ENCODE measurements around the gene PTGIS.

PTGIS gene

GRCh38 chr20:49592120-49592519 lies 24.2 kb upstream of the PTGIS start:
- DNase-seq = no peak
- no peaks in the 10 kb centered on the region for H3K36me3 ChIP-seq (replicated peaks)
- no peaks in the 10 kb centered on the region for H3K27me3 ChIP-seq (replicated peaks)
- in situ Hi-C loops (cut with HindIII; ENCODE audit: low pct_ligation_motif_present, low sequenced_read_pairs) = no loop called here
- TF ChIP-seq, protein P1, sequence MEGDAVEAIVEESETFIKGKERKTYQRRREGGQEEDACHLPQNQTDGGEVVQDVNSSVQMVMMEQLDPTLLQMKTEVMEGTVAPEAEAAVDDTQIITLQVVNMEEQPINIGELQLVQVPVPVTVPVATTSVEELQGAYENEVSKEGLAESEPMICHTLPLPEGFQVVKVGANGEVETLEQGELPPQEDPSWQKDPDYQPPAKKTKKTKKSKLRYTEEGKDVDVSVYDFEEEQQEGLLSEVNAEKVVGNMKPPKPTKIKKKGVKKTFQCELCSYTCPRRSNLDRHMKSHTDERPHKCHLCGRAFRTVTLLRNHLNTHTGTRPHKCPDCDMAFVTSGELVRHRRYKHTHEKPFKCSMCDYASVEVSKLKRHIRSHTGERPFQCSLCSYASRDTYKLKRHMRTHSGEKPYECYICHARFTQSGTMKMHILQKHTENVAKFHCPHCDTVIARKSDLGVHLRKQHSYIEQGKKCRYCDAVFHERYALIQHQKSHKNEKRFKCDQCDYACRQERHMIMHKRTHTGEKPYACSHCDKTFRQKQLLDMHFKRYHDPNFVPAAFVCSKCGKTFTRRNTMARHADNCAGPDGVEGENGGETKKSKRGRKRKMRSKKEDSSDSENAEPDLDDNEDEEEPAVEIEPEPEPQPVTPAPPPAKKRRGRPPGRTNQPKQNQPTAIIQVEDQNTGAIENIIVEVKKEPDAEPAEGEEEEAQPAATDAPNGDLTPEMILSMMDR (IDR thresholded peaks at IDR 0.05; ENCODE audit: low read depth, low read length, missing control alignments) = no peak
- H3K4me3 ChIP-seq (ENCODE audit: low read depth, low read length) = no peak overlapping the region
- H3K27ac ChIP-seq = no peak overlapping the region

DNA sequence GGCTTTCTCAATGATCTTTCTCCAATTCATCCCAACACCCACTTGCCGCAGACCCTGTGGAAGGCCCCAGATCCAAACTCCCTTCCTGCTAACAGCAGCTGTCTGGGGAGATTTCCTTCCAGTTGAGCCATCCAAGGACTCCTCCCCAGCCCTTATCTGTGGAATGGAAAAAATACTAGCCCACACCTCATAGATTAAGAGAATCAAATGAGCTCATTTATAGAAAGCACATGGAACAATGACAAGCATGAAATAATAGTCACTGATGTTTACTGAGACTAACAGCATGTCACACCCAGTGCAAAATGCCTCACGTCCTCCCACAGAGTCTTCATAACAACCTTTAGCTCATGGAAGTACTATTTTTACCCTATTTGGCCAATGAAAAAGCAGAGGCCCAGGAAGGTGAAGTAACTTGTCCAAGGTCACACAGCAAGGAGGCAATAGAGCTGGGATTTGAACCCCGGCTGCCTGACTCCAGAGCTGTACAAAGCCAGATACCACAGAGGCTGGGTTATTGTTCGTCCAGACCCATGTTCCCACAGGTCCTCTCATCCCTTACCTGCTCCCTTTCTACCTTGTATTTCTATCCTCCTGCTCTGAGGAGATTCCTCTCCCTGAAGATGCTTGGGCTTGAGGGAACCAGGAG lies 23.4 kb upstream of the PTGIS start:
- Histone ChIP-seq H3K27ac (peak overlapping the region; percentile 44), H3K36me3 (replicated peaks) (no peaks in the 10 kb centered on the region), H3K27me3 (replicated peaks) (no peaks in the 10 kb centered on the region), H3K4me3 (ENCODE audit: low read depth, low read length) (no peak overlapping the region)
- in situ Hi-C loops (cut with HindIII; ENCODE audit: low pct_ligation_motif_present, low sequenced_read_pairs) = no loop called here
- peak; percentile 47 for DNase-seq
- TF ChIP-seq, protein P1 (IDR thresholded peaks at IDR 0.05; ENCODE audit: low read depth, low read length, missing control alignments) = no peak

DNA sequence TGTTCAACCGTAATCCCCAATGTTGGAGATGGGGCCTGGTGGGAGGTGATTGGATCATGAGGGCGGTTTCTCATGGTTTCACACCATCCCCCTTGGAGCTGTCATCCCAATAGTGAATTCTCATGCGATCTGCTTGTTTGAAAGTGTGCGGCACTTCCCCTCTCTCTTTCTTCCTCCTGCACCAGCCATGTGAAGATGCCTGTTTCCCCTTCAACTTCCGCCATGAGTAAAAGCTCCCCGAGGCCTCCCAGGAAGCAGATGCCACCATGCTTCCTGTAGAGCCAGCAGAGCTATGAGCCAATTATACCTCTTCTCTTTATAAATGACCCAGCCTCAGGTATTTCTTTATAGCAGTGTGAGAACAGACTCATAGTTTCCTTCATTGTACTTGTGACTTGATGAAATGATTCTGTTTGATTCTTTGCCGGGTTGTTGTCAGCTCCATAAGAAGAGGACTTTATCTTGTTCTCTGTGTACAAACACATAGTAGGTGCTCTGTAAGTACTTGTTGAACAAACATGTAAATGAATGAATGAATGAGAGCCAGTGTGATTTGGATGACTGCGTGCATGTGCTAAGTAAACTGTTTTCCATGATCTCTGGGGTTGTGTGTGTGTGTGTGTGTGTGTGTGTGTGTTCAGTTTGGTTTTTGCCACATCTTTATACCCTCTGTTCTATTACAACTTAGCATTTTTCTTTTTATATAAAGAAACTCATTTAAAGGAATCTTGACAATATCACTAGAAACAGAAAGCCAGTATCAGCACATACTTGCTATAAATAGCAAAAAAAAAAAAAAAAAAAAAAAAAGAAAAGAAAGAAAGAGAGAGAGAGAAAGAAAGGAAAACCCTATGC lies 22.5 kb upstream of the PTGIS start:
- TF ChIP-seq, protein P1 (IDR thresholded peaks at IDR 0.05; ENCODE audit: low read depth, low read length, missing control alignments) = no peak
- Histone ChIP-seq H3K36me3 (replicated peaks) (no peaks in the 10 kb centered on the region), H3K27me3 (replicated peaks) (no peaks in the 10 kb centered on the region), H3K27ac (no peak overlapping the region), H3K4me3 (ENCODE audit: low read depth, low read length) (no peak overlapping the region)
- DNase-seq = no peak
- in situ Hi-C loops (cut with HindIII; ENCODE audit: low pct_ligation_motif_present, low sequenced_read_pairs) = no loop called here

GRCh38 chr20:49589747-49590146 lies 21.8 kb upstream of the PTGIS start:
- Histone ChIP-seq H3K36me3 (replicated peaks) (no peaks in the 10 kb centered on the region), H3K27ac (no peak overlapping the region), H3K27me3 (replicated peaks) (no peaks in the 10 kb centered on the region), H3K4me3 (ENCODE audit: low read depth, low read length) (no peak overlapping the region)
- no peak for DNase-seq
- in situ Hi-C loops (cut with HindIII; ENCODE audit: low pct_ligation_motif_present, low sequenced_read_pairs) = no loop called here
- TF ChIP-seq, protein P1 (IDR thresholded peaks at IDR 0.05; ENCODE audit: low read depth, low read length, missing control alignments) = no peak

- H3K36me3 ChIP-seq (replicated peaks) = no peaks in the 10 kb centered on the region
- H3K27me3 ChIP-seq (replicated peaks) = no peaks in the 10 kb centered on the region
- TF ChIP-seq, protein P1 (IDR thresholded peaks at IDR 0.05; ENCODE audit: low read depth, low read length, missing control alignments) = no peak
- in situ Hi-C loops (cut with HindIII; ENCODE audit: low pct_ligation_motif_present, low sequenced_read_pairs) = no loop called here
- no peak overlapping the region for H3K4me3 ChIP-seq (ENCODE audit: low read depth, low read length)
- H3K27ac ChIP-seq = peak overlapping the region; percentile 56
- peak; percentile 66 for DNase-seq
Measured at GRCh38 chr20:49587111-49587570, 19.2 kb upstream of the PTGIS start.
